ENCODE data around the gene RTL9.
"Not testable (repeated sequence)": the region's sequence is repeated elsewhere in the genome, so short reads cannot be mapped to it uniquely, and the experiment has no call there.

Gene RTL9

DNA sequence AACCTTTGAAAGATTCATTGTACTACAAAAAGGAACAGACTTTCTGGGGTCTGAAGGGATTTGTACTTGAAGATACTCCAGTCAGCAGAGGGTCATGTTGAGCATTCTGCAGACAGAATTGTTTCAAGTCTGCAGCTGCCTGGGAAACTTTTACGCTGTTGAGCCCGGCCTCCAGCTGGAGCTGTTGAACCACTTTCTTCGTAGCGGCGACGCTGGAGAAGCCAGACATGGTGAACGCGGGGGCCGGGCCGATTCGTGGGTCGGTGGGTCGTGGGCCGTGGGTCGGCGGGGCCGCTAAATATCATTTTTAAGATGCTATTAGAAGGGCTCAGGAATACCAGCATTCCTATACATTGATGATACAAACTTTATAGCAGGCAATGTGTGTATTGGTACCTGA lies 12.0 kb upstream of the RTL9 start:
- no peak for DNase-seq

DNA sequence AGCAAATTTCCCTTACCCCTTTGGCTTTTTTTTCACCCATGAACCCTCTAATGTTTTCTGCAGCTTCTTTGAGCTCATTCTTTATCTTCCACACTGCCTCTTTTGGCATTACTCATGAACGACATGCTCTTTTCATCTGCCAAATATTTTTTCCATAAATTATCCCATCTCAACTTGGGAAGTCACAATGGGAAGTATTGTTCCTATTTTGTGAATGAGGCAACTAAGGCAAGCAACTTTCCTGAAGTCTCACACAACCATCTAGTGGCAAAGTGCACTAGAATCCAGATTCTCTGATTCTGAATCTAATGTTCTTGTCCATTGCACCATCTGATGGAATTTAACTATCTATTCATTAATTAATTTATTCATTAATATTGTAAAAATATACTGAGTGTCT lies 625 bp downstream of the RTL9 start:
- DNase-seq, result no peak

DNA sequence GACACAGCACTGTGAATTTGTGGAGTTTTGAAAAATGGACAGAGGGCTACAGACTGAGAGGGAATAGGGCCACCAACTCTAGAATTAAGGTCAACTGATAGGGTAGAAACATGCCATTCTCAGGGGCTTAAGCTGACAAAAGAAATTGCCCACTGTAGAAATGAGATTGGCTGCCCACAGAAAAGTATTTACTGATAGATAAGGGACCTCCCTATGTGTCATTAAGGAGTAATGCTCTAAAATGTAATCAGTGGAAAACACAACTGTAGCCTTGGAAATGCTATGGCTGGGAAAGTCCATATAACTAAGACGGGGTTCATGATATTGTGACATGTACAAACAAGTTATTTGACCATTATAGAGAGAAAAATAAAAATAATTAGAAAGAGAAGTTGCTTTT lies 4.6 kb downstream of the RTL9 start:
- DNase-seq, result no peak

DNA sequence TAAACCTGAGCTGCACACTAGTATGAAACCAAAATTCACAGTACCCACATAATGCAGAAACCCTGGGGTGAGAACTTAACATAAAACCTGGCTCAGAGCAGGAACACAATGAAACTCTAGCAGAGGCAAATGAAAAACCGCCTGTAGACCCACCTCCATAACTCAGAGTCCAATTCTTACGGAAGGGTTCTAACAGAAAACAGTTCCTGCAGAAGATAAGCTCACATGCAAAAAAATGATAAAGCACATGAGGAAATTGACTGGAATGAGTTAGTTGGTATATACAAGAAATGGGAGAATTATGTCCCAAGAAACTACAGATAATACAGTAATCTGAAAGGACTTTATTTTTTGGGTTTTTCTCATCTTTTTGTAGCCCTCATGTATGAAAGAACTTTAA lies 14.7 kb downstream of the RTL9 start:
- DNase-seq, result no peak

DNA sequence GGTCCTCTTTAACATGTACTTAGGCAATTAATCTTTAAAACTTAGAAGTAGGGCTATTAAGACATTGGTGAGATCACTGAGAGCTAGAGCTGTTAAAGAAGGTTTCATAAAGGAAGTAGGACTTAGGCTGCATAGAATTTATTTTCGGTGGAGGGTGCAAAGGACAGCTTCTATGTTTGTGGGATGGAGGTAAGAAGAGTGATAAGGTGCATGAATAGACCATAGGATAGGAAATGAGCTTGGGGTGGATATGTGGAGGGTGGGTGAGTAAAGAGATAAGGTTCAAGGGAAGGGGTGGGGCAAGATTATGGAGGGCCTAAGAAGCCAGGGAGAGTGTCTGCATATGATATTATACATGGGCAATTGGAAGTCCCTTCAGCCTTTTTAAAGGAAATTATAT lies 15.9 kb downstream of the RTL9 start:
- DNase-seq, result no peak

DNA sequence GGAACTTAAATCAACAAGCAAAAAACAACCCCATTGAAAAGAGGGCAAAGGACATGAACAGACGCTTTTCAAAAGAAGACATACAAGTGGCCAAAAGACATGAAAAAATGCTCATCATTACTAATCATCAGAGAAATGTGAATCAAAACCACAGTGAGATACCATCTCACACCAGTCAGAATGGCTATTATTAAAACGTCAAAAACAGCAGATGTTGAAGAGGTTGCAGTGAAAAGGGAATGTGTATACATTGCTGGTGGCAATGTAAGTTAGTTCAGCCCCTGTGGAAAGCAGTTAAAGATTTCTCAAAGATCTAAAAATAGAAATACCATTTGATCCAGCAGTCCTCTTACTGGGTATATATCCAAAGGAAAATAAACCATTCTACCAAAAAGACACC lies 22.6 kb downstream of the RTL9 start:
- no peak for DNase-seq

DNA sequence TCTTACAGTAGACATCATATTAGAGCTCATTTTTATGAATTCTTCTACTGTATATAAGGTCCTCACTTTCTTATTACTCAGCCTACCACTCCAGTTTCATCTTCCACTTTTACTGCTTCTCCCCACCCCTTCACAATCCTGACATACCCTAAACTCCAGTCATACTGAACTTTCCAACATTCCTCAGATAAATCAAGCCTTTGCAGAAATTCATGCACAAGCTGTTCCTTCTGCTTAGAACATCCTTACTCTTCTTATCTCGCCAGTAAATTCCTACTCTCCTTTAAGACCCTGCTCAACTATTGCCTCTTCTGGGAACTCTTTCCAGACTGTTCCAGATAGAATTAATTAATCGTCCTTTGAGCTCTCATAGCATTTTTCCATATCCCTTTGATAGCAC lies 24.8 kb downstream of the RTL9 start:
- DNase-seq, result no peak

DNA sequence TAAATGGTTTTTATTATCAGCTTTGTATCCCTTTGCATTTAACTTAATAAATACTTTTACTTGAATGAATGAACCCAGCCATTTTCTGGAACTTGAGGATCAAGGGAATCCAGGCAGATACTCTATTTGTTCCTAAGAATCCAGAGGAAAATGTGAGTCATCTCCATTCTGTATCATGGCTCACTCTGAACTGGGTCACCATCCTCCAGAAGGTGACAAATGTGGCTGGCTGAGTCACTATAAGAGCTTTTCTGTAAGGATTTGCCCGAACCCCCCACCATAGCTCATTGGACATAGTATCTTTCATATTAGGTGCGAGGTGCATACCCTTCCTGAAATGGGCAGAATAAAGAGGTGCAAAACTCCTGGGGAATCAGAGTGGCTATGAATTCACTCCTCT lies 25.8 kb downstream of the RTL9 start:
- DNase-seq, result no peak

DNA sequence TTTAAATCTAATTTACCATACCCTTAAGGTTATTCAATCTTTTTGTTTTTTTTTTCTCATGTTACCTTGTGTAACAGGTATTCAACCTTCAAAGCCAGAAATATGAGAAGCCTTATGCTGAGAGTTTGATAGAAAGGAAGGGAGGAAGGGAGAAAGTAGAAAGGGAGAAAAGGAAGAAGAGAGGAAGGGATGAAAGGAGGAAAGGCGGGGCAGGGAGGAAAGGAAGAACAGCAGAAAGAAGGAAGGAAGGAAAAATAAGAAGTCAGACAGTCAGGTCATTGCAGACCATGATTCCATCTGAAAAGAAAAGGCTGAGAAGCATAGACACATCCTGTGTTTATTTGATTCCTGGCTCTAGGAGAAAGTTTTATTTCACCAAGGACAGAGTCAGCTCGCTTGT lies 30.9 kb downstream of the RTL9 start:
- no peak for DNase-seq

DNA sequence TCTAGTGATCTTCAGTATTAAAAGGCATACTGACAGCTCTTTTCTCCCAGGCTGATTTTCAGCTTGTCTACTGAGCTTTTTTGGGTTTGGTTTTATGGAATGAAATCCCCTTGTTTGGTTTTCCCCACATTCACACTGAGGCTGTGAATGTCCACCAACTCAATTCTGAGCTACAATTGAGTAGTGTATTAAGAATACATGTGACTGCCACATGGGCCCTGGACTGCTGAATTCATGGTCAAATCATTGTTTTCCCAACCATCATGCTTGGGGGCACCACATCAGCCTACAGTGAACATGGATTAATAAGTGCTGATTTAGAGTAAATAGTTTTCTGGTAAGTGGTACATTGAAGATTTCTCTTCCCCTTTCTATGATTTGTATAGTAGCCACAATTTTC lies 32.4 kb downstream of the RTL9 start:
- no peak for DNase-seq

DNA sequence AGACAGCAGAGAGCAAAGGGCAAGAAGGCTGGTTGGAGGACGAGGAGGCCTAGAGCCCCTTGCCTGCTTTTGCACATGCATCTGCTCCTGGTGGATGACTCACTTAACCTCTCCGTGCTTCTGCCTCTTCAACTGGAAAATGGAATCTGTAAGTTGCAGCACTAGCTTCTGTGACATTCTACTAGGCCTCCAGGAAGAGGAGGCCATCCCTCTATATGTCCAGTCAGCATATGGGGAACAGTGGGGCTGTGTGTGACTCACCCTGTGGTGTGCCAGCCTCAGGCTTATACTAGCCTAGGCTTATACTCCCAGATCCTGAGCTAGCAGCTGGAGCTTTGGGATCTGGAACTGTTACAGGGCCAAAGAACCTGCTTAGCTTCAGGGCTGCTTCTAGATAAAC lies 36.0 kb downstream of the RTL9 start:
- DNase-seq, result no peak

DNA sequence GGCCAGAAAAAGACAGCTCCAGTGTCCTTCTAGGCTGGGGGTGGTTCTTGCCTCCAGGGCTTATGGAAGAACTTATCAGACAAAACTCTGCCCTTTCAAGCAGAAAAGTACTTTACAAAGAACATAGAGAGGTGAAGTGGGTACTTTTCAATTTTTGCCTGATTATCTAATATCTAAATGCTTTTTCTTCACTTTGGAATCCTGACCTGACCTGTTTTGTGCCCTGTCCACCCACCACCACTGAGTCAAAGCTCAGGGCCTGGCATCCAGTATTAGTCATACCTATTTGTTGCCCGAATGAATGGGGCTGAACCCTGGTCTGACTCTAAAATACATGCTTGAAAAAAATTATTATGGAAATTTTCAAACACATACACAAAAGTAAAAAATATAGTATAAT lies 37.2 kb downstream of the RTL9 start:
- no peak for DNase-seq

DNA sequence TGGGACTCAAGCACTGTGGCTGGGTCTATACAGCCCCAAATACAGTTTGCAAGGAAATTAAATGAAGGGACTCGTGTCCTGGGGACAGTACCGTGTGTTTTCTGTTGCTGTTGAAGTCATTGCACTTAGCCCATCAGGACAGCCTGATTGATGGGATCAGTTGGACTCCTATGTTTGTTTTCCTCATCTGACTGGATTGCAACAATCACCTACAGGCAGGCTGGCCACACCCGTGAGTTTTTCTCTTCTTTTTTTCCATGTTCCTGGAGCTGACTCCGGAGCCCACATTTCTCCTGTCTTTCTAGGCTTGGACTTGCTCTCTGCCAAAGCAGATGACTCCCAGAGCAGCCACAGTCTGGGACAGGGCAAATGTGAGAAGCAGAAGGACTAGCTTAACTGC lies 38.1 kb downstream of the RTL9 start:
- no peak for DNase-seq

DNA sequence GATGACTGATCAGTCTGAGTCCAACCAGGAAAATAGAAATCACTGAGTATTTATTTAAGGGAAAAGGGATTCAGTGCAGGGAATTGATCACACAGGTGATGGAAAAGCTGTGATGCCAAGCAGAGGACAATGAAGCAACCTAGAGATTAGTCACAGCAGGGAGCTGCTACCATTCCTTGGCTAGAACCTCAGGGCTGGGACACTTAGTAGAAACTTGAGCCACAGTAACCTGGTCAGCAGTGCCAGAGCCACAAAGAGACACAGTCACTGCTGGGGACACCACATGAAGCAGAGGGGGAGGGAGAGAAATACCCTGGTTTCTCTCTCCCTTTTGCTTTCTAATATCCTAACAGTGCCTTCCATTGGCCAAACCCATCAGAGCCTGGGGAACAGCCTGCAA lies 38.7 kb downstream of the RTL9 start:
- DNase-seq, result no peak

DNA sequence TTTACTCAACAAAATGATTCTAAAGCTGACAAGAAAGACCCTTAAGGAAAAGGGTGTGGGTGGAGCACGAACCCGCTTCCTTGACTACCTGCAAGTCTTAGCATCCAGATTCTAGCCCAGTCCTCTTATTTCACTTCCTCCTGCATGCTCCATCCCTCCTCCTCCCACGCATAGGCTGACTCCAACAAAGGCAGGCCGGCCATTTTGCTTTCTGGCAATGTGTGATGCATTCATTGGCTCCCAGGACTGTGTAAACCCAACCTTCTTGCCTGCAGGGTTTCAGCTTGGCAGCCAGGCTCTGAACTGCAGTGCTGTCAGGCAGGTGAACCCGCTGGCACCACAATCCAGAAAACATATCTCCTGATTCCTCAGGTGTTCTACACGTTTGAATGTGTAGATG lies 39.3 kb downstream of the RTL9 start:
- DNase-seq, result no peak

DNA sequence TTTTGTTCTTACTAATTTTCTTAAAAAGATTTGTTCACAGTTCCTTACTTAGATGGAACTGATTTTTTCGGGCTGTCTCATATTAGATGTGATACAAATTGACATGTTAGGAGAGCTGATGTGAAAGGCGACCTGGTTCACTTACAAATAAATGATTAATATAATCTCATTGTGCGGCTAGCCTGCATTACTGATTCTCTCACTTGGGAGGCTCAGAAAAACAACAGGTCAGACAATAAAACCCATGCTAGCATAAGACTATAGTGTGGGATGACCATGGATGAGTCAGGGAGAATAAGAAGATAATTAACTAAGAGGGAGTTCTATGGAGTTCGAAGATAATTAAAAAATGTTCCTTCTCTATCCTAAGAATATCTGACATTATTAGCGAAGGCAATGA lies 40.8 kb downstream of the RTL9 start:
- no peak for DNase-seq

DNA sequence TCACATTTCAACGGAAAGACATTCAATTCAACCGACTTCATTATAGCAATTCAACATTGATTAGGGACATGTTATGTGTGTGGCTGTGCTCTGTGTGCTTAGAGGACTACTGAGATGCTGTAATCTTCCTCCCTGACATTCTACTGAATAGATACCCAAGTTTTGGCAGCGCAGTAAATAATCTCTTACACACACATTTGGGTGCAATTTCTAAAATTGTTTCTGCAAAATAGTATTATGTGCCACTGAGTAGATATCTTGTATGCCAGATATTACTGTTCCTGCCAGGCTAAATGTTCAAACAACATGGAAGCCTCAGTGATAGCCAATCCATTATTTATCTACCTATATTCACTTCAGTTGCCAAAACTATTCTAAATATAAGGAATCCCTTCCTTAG lies 41.3 kb downstream of the RTL9 start:
- DNase-seq, result no peak

DNA sequence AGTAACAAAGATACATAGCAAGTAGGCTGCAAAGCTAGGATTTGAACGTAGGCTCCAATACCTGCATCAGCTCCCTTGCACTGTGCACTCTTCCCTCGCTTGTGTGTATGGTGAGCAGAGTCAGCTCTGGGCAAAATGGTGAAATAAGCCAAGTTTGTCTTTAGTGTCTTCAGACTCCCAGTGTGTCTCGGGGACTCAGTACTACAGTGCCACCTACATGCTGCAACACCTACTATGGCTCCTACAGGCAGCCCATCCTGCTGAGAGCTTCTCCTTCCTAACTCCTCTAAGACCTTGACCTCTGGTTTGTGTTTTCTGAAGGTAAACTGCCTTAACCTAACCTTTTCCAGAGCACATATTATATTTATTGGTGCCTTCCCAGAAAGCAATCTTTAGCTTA lies 42.5 kb downstream of the RTL9 start:
- no peak for DNase-seq

DNA sequence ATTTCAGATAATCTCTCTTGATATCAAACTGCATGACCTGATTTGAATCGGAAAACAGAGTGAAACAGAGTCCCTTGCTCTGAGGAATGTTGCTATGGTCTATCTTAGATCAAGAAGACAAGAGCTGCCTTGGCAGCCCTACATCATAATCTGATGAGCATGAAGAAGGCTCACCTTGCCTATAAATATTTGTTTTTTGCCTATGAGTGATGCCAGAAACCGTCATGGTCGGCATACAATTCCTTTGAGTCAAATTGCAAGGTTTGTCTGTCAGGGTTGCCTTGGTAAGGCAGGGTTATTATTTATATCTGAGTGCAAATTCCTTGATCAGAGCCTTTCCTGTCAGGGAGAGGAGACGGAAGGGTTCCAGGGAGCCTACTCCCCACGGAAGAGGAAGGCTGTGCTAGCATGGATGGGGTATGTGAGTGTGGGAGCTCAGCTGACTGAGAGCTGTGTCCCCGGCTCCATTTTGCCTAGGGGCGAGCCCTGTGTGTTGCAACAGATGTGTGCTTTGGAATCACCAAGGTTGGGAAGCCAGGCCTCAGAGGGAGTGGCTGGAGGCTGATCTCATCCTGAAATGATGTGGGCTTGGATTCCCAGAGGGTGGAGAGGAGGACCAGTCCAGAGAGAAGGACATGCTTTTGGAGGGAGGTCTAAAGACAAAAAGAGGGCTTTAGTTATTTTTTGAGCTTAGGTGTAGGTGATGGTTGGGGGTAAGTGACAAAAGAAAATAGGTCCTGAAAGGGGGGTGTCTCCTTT lies 43.6 kb downstream of the RTL9 start:
- no peak for DNase-seq

DNA sequence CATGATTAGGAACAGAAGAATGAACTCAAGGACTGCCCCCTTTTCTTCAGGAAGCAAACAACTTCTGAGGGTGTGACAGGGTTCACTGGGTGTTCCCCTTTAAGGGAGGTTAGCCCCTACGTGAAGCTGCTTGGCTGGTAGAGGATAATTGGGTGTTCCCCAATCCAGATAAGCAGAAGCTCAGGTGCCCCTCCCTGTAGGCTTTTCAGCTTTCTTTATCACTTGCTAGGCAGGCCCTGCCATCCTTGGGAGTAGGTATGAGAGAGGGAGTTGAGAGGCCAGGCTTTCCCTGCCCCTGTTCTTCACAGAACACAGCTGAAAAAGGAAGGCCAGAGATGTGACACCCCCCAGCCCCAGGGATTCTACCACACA lies 44.2 kb downstream of the RTL9 start:
- DNase-seq, result no peak

DNA sequence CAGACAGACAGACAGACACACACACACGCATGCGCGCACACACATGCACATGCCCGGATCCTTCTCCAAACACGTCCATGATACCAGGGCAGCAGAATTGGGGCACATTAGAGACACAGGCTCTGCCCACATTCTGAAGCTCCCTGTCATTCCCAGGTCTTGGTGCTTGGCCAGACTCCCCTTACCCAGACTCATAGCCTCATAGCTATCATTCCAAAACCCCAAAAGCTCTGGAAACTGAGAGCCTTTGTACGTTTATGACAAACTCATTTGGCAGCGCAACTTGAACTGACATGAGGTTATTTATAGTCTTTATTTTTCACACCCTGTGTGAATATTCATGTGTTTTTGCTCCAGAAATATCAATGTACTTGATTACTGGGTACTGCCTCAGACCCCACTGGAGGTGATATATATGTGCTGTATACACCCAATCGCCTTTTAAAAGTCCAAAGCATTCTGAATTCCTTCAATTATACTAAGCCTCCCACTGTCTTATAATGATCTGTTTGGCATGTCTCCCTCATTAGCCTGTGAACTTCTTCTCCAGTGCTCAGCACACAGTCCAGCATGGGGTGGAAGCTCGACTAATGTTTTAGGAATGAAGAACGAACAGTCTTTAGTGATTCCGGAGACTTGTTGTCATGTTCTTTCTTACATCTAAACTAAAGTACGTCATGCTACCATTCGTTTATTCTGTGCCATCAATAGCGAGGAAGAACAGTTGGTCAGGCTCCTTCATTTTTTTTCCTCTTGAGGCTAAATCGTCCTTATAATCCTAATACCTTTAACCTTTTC lies 45.0 kb downstream of the RTL9 start:
- DNase-seq, result no peak

DNA sequence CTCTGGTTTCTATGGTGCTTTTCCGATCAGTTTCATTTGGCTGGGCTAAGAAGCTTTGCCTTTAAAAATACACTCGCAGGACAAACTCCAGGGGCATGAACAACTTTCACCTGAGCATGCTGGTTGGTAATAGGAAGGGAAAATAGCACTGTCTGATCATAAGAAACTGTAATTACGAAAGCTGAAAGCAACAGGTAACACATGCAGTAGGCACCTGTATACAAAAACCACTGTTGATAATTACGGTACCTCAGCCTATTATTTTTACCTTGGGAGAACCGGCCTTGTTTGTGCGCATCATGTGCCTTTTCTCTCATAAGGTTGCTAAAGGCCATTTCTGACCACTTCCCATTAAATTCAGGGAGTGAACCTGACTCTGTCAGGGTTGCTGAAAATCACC lies 45.7 kb downstream of the RTL9 start:
- DNase-seq, result no peak

DNA sequence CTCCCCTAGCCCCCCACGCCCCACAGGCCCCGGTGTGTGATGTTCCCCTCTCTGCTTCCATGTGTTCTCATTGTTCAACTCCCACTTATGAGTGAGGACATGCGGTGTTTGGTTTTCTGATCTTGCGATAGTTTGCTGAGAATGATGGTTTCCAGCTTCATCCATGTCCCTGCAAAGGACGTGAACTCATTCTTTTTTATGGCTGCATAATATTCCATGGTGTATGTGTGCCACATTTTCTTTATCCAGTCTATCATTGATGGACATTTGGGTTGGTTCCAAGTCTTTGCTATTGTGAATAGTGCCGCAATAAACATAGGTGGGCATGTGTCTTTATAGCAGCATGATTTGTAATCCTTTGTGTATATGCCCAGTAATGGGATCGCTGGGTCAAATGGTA lies 47.6 kb downstream of the RTL9 start:
- not testable (repeated sequence) for DNase-seq

DNA sequence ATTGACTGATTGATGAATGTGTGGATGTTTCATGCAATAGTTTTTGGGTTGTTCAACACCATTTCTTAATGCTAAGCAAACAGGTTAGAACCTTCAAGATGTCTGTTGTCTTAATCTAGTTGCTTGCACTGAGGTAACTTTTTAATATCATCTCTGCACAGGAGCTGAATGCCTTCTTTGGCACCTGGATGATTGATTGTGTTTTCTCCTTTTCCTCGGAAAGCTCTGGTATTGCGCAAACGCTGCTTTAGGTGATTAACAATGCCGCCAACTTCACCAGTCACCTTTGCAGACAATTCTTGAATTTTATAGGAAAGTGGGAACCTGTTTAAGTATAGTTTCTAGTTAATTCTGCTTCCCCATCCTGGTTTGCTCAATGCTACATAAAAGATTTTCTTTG lies 48.2 kb downstream of the RTL9 start:
- no peak for DNase-seq
